ENCODE results near the gene ZNF892. TPM values are rescaled to one million over a fixed set of nuclear protein-coding genes. Genes with fewer than 3 reads are reported as not detected.

The ZNF892 gene
- total RNA-seq, 1 donor from 2014 or later, result 3.9 TPM

DNA sequence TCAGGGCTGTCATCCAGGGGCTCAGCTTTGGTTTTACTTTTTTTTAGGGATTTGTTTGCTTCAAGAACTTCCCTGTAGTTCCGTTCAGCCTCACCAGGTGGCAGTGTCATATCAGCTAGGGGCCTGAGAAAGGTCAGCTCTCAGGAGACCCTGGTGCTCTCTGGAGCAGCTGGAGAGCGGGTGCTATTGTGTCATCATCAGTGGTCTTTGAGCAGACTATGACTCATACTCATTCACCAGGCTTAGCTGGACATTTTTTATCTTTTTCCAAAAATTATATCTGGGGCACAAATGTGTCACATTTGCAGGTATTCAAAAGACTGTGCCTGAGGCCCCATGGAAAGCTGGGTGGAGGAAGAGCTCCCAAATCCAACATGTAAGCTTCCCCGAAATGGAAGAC is 24.4 kb downstream of the ZNF892 start:
- intact Hi-C loops (cut with DNase I), result no loop called here
- H3K4me1 ChIP-seq, result no peaks in the 10 kb centered on the region
- no peak overlapping the region for H3K27ac ChIP-seq
- peak; percentile 65 for DNase-seq
- H3K9me3 ChIP-seq, result peaks cover 7% of the 10 kb centered on the region
- H3K4me3 ChIP-seq, result no peak overlapping the region
- TF ChIP-seq, protein P1, sequence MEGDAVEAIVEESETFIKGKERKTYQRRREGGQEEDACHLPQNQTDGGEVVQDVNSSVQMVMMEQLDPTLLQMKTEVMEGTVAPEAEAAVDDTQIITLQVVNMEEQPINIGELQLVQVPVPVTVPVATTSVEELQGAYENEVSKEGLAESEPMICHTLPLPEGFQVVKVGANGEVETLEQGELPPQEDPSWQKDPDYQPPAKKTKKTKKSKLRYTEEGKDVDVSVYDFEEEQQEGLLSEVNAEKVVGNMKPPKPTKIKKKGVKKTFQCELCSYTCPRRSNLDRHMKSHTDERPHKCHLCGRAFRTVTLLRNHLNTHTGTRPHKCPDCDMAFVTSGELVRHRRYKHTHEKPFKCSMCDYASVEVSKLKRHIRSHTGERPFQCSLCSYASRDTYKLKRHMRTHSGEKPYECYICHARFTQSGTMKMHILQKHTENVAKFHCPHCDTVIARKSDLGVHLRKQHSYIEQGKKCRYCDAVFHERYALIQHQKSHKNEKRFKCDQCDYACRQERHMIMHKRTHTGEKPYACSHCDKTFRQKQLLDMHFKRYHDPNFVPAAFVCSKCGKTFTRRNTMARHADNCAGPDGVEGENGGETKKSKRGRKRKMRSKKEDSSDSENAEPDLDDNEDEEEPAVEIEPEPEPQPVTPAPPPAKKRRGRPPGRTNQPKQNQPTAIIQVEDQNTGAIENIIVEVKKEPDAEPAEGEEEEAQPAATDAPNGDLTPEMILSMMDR (IDR thresholded peaks at IDR 0.05), result peak; percentile 67
- peak; percentile 57 to 81 for ATAC-seq
- no peaks in the 10 kb centered on the region for H3K27me3 ChIP-seq (ENCODE audit: low read depth)
- no peaks in the 10 kb centered on the region for H3K36me3 ChIP-seq

DNA sequence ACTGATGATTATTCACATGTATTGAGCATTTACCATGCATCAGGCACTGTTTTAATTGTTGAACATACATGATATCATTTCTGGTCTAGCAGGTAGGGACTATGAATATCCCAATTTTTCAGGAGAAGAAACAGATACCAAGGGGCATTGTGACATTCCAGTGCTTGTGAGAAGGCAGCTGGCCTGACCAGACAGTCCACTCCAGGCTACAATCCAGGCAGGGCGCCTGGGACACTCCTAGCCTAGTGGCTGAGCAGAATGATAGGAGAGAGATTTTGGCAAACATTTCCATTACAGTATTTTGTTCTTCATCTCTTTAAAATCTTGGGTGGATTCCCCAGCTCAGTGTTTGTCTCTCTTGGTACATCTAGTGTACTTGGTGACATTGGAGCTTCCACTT is 24.9 kb downstream of the ZNF892 start:
- no peak overlapping the region for H3K27ac ChIP-seq
- TF ChIP-seq, protein P1 (IDR thresholded peaks at IDR 0.05), result no peak
- intact Hi-C loops (cut with DNase I), result no loop called here
- H3K4me1 ChIP-seq, result no peaks in the 10 kb centered on the region
- H3K36me3 ChIP-seq, result no peaks in the 10 kb centered on the region
- no peak for ATAC-seq
- peaks cover 11% of the 10 kb centered on the region for H3K9me3 ChIP-seq
- no peak overlapping the region for H3K4me3 ChIP-seq
- no peaks in the 10 kb centered on the region for H3K27me3 ChIP-seq (ENCODE audit: low read depth)
- DNase-seq, result no peak

DNA sequence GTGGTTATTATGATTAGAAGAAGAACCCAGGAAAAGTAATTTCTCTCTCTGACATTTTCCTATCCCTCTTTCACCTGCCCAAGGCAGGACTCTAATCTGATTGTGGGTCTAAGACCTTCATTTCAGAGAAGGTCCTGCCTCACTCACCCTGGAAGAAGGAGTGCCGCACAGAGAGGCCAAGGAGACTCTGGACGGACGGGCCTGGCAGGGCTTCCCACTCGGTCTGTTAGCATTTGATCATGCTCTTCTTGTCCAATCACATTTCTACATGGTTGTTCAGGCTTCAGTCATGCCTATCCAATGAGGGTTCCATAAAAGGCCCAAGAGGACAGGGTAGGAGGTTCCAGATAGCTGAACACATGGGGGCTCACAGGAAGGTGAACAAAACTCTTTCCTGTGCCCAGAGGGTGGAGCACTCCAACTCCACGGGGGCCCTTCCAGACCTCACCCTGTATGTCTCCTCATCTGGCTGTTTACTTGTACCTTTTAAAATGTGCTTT is 27.0 kb downstream of the ZNF892 start:
- Histone ChIP-seq H3K27ac (no peak overlapping the region), H3K36me3 (no peaks in the 10 kb centered on the region), H3K9me3 (peaks cover 25% of the 10 kb centered on the region), H3K4me3 (no peak overlapping the region), H3K4me1 (no peaks in the 10 kb centered on the region), H3K27me3 (ENCODE audit: low read depth) (no peaks in the 10 kb centered on the region)
- no peak for ATAC-seq
- intact Hi-C loops (cut with DNase I), result no loop called here
- TF ChIP-seq, protein P1 (IDR thresholded peaks at IDR 0.05), result no peak
- DNase-seq, result no peak

DNA sequence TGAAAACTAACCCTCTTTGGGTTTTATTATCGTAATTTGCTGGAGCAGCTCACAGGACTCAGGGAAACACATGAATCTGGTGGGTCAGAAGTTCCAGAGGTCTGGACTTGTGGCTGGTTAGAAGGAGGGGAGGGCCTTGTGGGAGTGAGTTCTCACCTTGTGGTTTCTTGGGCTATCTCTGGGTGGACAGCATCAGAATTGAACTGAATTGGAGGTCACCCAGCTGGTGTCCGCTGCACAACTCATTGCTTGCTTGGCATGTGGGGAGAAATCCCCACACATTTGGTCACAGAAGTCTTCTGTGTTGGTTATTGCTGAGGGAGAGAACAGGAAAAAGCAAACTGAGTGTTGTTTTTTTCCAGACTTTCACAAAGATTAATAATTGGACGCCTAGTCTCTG is 27.5 kb downstream of the ZNF892 start:
- ATAC-seq (no peak), DNase-seq (no peak)
- no peak overlapping the region for H3K27ac ChIP-seq
- H3K27me3 ChIP-seq (ENCODE audit: low read depth), result no peaks in the 10 kb centered on the region
- TF ChIP-seq, protein P1 (IDR thresholded peaks at IDR 0.05), result no peak
- intact Hi-C loops (cut with DNase I), result no loop called here
- H3K9me3 ChIP-seq, result peaks cover 28% of the 10 kb centered on the region
- H3K4me3 ChIP-seq, result no peak overlapping the region
- no peaks in the 10 kb centered on the region for H3K36me3 ChIP-seq
- H3K4me1 ChIP-seq, result no peaks in the 10 kb centered on the region

DNA sequence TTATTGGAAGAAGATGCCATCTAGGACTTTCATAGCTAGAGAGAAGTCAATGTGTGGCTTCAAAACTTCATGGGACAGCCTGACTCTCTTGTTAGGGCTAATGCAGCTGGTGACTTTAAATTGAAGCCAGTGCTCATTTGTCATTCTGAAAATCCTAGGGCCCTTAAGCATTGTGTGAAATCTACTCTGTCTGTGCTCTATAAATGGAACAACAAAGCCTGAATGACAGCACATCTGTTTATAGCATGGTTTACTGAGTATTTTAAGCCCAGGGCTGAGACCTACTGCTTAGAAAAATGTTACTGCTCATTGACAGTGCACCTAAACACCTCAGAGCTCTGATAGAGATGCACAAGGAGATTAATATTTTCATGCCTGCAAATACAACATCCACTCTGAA is 30.8 kb downstream of the ZNF892 start:
- TF ChIP-seq, protein P1 (IDR thresholded peaks at IDR 0.05), result no peak
- Histone ChIP-seq H3K36me3 (no peaks in the 10 kb centered on the region), H3K9me3 (peaks cover 49% of the 10 kb centered on the region), H3K27ac (no peak overlapping the region), H3K4me3 (no peak overlapping the region), H3K4me1 (no peaks in the 10 kb centered on the region), H3K27me3 (ENCODE audit: low read depth) (no peaks in the 10 kb centered on the region)
- intact Hi-C loops (cut with DNase I), result no loop called here
- no peak for DNase-seq
- no peak for ATAC-seq

DNA sequence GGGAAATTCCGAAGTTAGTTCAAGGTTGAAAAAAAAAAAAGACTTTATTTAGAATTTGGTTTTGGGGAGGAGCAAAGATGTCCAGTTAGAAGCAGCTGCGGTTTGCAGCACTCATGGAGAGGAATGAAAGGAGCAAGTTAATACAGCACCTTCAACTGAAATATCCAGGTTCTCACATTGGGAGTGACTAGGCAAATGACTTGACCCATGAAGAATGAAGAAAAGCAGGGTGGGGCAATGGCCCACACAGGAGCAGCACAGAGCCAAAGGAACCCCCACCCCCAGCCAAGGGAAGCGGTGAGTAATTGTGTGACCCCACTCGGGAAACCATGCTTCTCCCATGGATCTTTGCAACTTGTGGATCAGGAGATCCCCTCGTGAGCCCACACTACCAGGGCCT is 32.8 kb downstream of the ZNF892 start:
- Histone ChIP-seq H3K27me3 (ENCODE audit: low read depth) (no peaks in the 10 kb centered on the region), H3K9me3 (peaks cover 53% of the 10 kb centered on the region), H3K27ac (no peak overlapping the region), H3K4me1 (no peaks in the 10 kb centered on the region), H3K36me3 (no peaks in the 10 kb centered on the region), H3K4me3 (no peak overlapping the region)
- DNase-seq (no peak), ATAC-seq (no peak)
- TF ChIP-seq, protein P1 (IDR thresholded peaks at IDR 0.05), result no peak
- intact Hi-C loops (cut with DNase I), result no loop called here

Measured in lower lobe of right lung (tissue), 2 donors.